Tibial artery (tissue), 4 donors: ENCODE measurements around the gene ADCK2.

ENCODE experiments used
- DNase-seq, 2 donors: peaks; one replicate each; pipeline ENCODE4 v3.0.0-alpha.2; 2019
- H3K27ac ChIP-seq, 2 donors: fragments of 200-600 bp; sonication (generic) in 1 of 2; 1 replicate in 1 of 2; 2 replicates in 1 of 2; pipeline ENCODE4 v1.5.1; 2018 to 2019; ENCODE audit warnings: mild to moderate bottlenecking in 1 of 2
- H3K27me3 ChIP-seq, 2 donors: fragments of 200-600 bp; sonication (generic) in 1 of 2; one replicate each; pipeline versions ENCODE4 v1.5.1 to v1.6.0; 2016 to 2019
- H3K36me3 ChIP-seq, 3 donors: fragments of 200-600 bp; sonication (generic) in 2 of 3; one replicate each; pipeline ENCODE4 v1.5.1; 2016 to 2019; ENCODE audit warnings: mild to moderate bottlenecking in 2 of 3
- H3K4me1 ChIP-seq, 4 donors: fragments of 200-600 bp; sonication (generic) in 2 of 4; 1 replicate in 3 of 4; 2 replicates in 1 of 4; pipeline ENCODE4 v1.5.1; 2016 to 2019
- H3K4me3 ChIP-seq, 2 donors: fragments of 200-600 bp; sonication (generic) in 1 of 2; 1 replicate in 1 of 2; 2 replicates in 1 of 2; pipeline ENCODE4 v1.5.1; 2018 to 2019; ENCODE audit warnings: mild to moderate bottlenecking in 2 of 2
- H3K9me3 ChIP-seq, 3 donors: fragments of 200-600 bp; sonication (generic) in 1 of 3; one replicate each; pipeline ENCODE4 v1.5.1; 2016 to 2019
- intact Hi-C: fragments of 100-400 bp; cut with DNase I; formaldehyde crosslinking; loops from one replicate; pipeline ENCODE4 v1.15.0; 2023; ENCODE audit warnings: low total_unique reads
- TF ChIP-seq, protein P1 (sequence below), 2 experiments: fragments of 200-600 bp in 1 of 2; fragments of 450-650 bp in 1 of 2; IDR thresholded peaks; one replicate each; pipeline ENCODE4 v1.5.1; 2017 to 2019; ENCODE audit warnings: antibody characterized with exemption in 2 of 2, mild to moderate bottlenecking in 1 of 2, moderate library complexity in 1 of 2

The ADCK2 gene

GRCh38 chr7:140638173-140638791 is 34.5 kb upstream of the ADCK2 start:
- H3K4me1 ChIP-seq: peaks cover 0 to 22% (median 10%) of the 10 kb centered on the region in 4 donors

GRCh38 chr7:140639366-140640053 is 33.2 kb upstream of the ADCK2 start:
- Histone ChIP-seq H3K27me3 (peaks cover 0 to 81% of the 10 kb centered on the region in 2 donors), H3K4me3 (peak overlapping the region; percentile 43 to 55), H3K4me1 (peaks cover 0 to 22% (median 10%) of the 10 kb centered on the region in 4 donors), H3K9me3 (no peaks in the 10 kb centered on the region), H3K36me3 (no peaks in the 10 kb centered on the region), H3K27ac (no peak overlapping the region)
- peak in 1 of 2 donors; percentile 26 for DNase-seq
- TF ChIP-seq, protein P1, sequence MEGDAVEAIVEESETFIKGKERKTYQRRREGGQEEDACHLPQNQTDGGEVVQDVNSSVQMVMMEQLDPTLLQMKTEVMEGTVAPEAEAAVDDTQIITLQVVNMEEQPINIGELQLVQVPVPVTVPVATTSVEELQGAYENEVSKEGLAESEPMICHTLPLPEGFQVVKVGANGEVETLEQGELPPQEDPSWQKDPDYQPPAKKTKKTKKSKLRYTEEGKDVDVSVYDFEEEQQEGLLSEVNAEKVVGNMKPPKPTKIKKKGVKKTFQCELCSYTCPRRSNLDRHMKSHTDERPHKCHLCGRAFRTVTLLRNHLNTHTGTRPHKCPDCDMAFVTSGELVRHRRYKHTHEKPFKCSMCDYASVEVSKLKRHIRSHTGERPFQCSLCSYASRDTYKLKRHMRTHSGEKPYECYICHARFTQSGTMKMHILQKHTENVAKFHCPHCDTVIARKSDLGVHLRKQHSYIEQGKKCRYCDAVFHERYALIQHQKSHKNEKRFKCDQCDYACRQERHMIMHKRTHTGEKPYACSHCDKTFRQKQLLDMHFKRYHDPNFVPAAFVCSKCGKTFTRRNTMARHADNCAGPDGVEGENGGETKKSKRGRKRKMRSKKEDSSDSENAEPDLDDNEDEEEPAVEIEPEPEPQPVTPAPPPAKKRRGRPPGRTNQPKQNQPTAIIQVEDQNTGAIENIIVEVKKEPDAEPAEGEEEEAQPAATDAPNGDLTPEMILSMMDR (IDR thresholded peaks at IDR 0.05): no peak
- intact Hi-C loops: no loop called here

More at GRCh38 chr7:140638173-140638791, 34.5 kb upstream of the ADCK2 start:
- TF ChIP-seq, protein P1 (IDR thresholded peaks at IDR 0.05): no peak
- Histone ChIP-seq H3K27ac (no peak overlapping the region), H3K27me3 (peaks cover 0 to 70% of the 10 kb centered on the region in 2 donors), H3K9me3 (no peaks in the 10 kb centered on the region), H3K4me3 (no peak overlapping the region), H3K36me3 (no peaks in the 10 kb centered on the region)
- intact Hi-C loops: no loop called here
- DNase-seq: peak; percentile 62 to 74

DNA sequence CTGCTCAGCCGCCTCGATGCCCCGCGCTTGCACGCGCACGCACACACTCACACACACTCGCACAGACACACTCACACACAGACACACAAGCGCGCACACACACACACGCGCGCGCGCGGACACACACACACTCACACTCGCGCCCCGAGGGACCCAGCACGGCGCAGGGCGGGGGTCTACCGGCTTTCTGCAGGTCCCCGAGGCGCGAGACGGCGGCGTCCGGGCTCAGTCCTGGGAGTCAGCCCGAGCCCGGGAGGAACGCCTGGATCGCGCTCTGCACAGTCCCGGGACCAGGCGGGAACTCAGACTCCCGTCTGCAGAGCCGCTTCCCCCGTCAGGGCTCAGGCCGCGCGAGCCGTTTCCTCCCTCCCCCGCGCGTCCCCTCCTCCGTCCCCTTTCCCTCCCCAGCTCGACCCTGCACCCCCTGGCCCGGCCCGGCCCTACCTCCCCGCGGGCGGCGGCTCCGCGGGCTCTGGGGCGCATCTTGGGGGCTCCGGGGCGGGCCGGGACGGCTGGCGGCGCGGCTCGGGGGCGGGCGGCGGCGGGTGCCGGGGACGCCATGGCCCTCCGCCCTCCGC is 32.6 kb upstream of the ADCK2 start:
- Histone ChIP-seq H3K27me3 (peaks cover 0 to 80% of the 10 kb centered on the region in 2 donors), H3K27ac (no peak overlapping the region), H3K4me1 (peaks cover 0 to 22% (median 10%) of the 10 kb centered on the region in 4 donors), H3K36me3 (no peaks in the 10 kb centered on the region), H3K4me3 (peak overlapping the region; percentile 43 to 55), H3K9me3 (no peaks in the 10 kb centered on the region)
- TF ChIP-seq, protein P1 (IDR thresholded peaks at IDR 0.05): no peak
- DNase-seq: peak; percentile 25 to 70
- intact Hi-C loops: no loop called here

- Histone ChIP-seq H3K4me3 (peak within 1 kb of the TSS; percentile 43 to 55), H3K9me3 (no peaks in the 10 kb centered on the region), H3K36me3 (no peaks in the 10 kb centered on the region), H3K27ac (peak within 1 kb of the TSS; percentile 16 to 41), H3K4me1 (peaks cover 0 to 22% (median 10%) of the 10 kb centered on the region in 4 donors), H3K27me3 (peaks cover 0 to 77% of the 10 kb centered on the region in 2 donors)
- intact Hi-C loops: no loop called here
- peak; percentile 60 to 73 for DNase-seq
- TF ChIP-seq, protein P1 (IDR thresholded peaks at IDR 0.05): no peak
These were observed 31.8 kb upstream of the ADCK2 start, which contains the start of gene DENND2A for GRCh38 chr7:140640727-140641523. TSS of gene DENND2A (minus strand) at chr7:140640813. CDS start at chr7:140602397, 38,416 bp downstream.

GRCh38 chr7:140641524-140642195 is 31.1 kb upstream of the ADCK2 start:
- intact Hi-C loops: no loop called here
- peaks cover 0 to 71% of the 10 kb centered on the region in 2 donors for H3K27me3 ChIP-seq
- H3K4me3 ChIP-seq: no peak overlapping the region

More at GRCh38 chr7:140641524-140642195, 31.1 kb upstream of the ADCK2 start:
- peak; percentile 19 to 47 for DNase-seq
- H3K4me1 ChIP-seq: peaks cover 0 to 22% (median 10%) of the 10 kb centered on the region in 4 donors
- TF ChIP-seq, protein P1 (IDR thresholded peaks at IDR 0.05): no peak
- no peaks in the 10 kb centered on the region for H3K36me3 ChIP-seq
- H3K9me3 ChIP-seq: no peaks in the 10 kb centered on the region
- peak overlapping the region in 1 of 2 donors; percentile 41 for H3K27ac ChIP-seq
